ENCODE data around the gene MYRFL.

DNA sequence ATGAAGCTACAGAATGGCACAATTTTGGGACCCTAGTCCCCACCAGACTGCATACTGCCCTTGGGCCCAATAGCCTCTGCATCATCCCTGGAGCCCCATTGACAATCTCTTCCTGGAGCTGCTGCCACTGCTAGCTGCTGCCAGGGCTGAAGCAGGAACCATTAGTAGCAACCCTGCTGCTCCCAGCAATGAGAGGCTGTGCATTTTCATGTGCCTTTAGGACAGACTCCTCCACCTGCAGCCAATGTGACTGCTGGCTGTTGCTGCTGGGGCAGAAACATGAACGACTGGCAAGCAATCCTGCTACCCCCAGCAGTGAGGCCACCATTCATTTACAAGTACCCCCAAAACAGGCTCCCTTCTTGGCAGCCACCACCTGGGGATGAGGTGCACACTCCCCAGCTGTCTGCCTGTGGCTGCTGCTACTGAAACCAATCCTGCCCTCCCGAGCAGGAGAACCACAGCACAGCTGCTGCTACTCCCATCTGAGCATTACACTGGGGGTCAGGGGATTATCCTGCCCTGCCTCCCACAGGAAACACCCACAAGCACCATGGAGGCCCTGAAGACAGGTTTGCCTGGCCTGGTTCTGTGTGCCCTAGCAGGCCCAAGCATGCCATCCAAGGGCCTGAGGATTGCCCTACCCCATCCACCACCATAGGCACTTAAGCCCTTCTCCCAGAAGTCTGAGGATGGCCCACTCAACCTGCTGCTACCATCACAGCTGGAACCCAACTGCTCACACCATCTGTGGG is 181.0 kb downstream of the MYRFL start:
- TF ChIP-seq, protein P1, sequence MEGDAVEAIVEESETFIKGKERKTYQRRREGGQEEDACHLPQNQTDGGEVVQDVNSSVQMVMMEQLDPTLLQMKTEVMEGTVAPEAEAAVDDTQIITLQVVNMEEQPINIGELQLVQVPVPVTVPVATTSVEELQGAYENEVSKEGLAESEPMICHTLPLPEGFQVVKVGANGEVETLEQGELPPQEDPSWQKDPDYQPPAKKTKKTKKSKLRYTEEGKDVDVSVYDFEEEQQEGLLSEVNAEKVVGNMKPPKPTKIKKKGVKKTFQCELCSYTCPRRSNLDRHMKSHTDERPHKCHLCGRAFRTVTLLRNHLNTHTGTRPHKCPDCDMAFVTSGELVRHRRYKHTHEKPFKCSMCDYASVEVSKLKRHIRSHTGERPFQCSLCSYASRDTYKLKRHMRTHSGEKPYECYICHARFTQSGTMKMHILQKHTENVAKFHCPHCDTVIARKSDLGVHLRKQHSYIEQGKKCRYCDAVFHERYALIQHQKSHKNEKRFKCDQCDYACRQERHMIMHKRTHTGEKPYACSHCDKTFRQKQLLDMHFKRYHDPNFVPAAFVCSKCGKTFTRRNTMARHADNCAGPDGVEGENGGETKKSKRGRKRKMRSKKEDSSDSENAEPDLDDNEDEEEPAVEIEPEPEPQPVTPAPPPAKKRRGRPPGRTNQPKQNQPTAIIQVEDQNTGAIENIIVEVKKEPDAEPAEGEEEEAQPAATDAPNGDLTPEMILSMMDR (IDR thresholded peaks at IDR 0.05; ENCODE audit: low read length), result no peak
- no peak for TF ChIP-seq EZH2 (IDR thresholded peaks at IDR 0.05; ENCODE audit: borderline replicate concordance, low read length)

All from OCI-LY1 (cell line).